ENCODE data around the gene CCL2. TPM values are rescaled to one million over a fixed set of nuclear protein-coding genes. Genes with fewer than 3 reads are reported as not detected.
A peak's percentile ranks its signal among the peaks of the same experiment; 100 is the strongest.

The CCL2 gene
- total RNA-seq, 1 donor from 2014 or later: 33.4 TPM

GRCh38 chr17:34235389-34236028 is 19.6 kb upstream of the CCL2 start:
- peak; percentile 86 for DNase-seq (ENCODE audit: missing footprints)
- intact Hi-C loops (cut with DNase I): loop anchor here (1.0 to 2.0 kb wide), 2 partner anchors 17 to 65 kb away; no protein-coding TSS in a partner anchor
- ATAC-seq: peak; percentile 90

- no peak for ATAC-seq
- intact Hi-C loops (cut with DNase I): no loop called here
- no peak for DNase-seq (ENCODE audit: missing footprints)
These were observed 18.7 kb upstream of the CCL2 start for GRCh38 chr17:34236281-34236892.

- intact Hi-C loops (cut with DNase I): no loop called here
- no peak for ATAC-seq
- DNase-seq (ENCODE audit: missing footprints): no peak
These were observed 17.6 kb upstream of the CCL2 start for GRCh38 chr17:34237458-34237857.

- peak; percentile 89 for DNase-seq (ENCODE audit: missing footprints)
- intact Hi-C loops (cut with DNase I): loop anchor here (2.0 kb wide), 1 partner anchor 68 kb away; no protein-coding TSS in a partner anchor
- peak; percentile 88 for ATAC-seq
These were observed 14.0 kb upstream of the CCL2 start for GRCh38 chr17:34241062-34241461.

- DNase-seq (ENCODE audit: missing footprints) (no peak), ATAC-seq (peak; percentile 20)
- intact Hi-C loops (cut with DNase I): no loop called here
These were observed 12.3 kb upstream of the CCL2 start for GRCh38 chr17:34242587-34243363.

GRCh38 chr17:34243364-34244320 is 11.4 kb upstream of the CCL2 start:
- intact Hi-C loops (cut with DNase I): no loop called here
- DNase-seq (ENCODE audit: missing footprints) (no peak), ATAC-seq (no peak)

- DNase-seq (ENCODE audit: missing footprints) (no peak), ATAC-seq (no peak)
- intact Hi-C loops (cut with DNase I): no loop called here
These were observed 9.7 kb upstream of the CCL2 start for GRCh38 chr17:34245351-34245905.

- intact Hi-C loops (cut with DNase I): no loop called here
- ATAC-seq (no peak), DNase-seq (ENCODE audit: missing footprints) (no peak)
These were observed 8.6 kb upstream of the CCL2 start for GRCh38 chr17:34246446-34246845.

- ATAC-seq (no peak), DNase-seq (ENCODE audit: missing footprints) (no peak)
- intact Hi-C loops (cut with DNase I): no loop called here
These were observed 8.2 kb upstream of the CCL2 start for GRCh38 chr17:34246881-34247280.

- intact Hi-C loops (cut with DNase I): no loop called here
- DNase-seq (ENCODE audit: missing footprints) (no peak), ATAC-seq (no peak)
These were observed 6.5 kb upstream of the CCL2 start for GRCh38 chr17:34248511-34249024.

- no peak for DNase-seq (ENCODE audit: missing footprints)
- ATAC-seq: no peak
- intact Hi-C loops (cut with DNase I): no loop called here
These were observed 6.0 kb upstream of the CCL2 start for GRCh38 chr17:34249061-34249460.

GRCh38 chr17:34249478-34249877 is 5.6 kb upstream of the CCL2 start:
- no peak for DNase-seq (ENCODE audit: missing footprints)
- no peak for ATAC-seq
- intact Hi-C loops (cut with DNase I): no loop called here

- ATAC-seq (no peak), DNase-seq (ENCODE audit: missing footprints) (no peak)
- intact Hi-C loops (cut with DNase I): loop anchor here (5.0 kb wide), 3 partner anchors 49 to 269 kb away; no protein-coding TSS in a partner anchor
These were observed 3.9 kb upstream of the CCL2 start for GRCh38 chr17:34251186-34251585.

GRCh38 chr17:34252095-34252443 is 3.0 kb upstream of the CCL2 start:
- ATAC-seq (no peak), DNase-seq (ENCODE audit: missing footprints) (no peak)
- intact Hi-C loops (cut with DNase I): loop anchor here (1.0 to 5.0 kb wide), 4 partner anchors 17 to 270 kb away; no protein-coding TSS in a partner anchor

GRCh38 chr17:34252444-34253138 is 2.5 kb upstream of the CCL2 start:
- DNase-seq (ENCODE audit: missing footprints): peak; percentile 97
- peak; percentile 86 for ATAC-seq
- intact Hi-C loops (cut with DNase I): loop anchor here (1.0 to 5.0 kb wide), 4 partner anchors 17 to 270 kb away; no protein-coding TSS in a partner anchor

- intact Hi-C loops (cut with DNase I): loop anchor here (5.0 kb wide), 3 partner anchors 51 to 271 kb away; no protein-coding TSS in a partner anchor
- ATAC-seq: no peak
These were observed 2.0 kb upstream of the CCL2 start for GRCh38 chr17:34253139-34253525.

GRCh38 chr17:34254146-34254545 is 939 bp upstream of the CCL2 start:
- peak; percentile 57 for ATAC-seq
- DNase-seq (ENCODE audit: missing footprints): no peak
- intact Hi-C loops (cut with DNase I): loop anchor here (5.0 kb wide), 3 partner anchors 52 to 272 kb away; no protein-coding TSS in a partner anchor

More at GRCh38 chr17:34253139-34253525, 2.0 kb upstream of the CCL2 start:
- DNase-seq (ENCODE audit: missing footprints): no peak
